Liver (tissue), 9 donors: ENCODE results near the gene COPA. TPM values are rescaled to one million over a fixed set of nuclear protein-coding genes. Genes with fewer than 3 reads are reported as not detected.

Source experiments
- DNase-seq: peaks from one replicate; pipeline ENCODE4 v3.0.0-alpha.2; 2017; ENCODE audit warnings: low spot score
- H3K27ac ChIP-seq, 2 donors: one replicate each; pipeline ENCODE4 v1.7.0; 2013; ENCODE audit warnings: inconsistent platforms in 2 of 2, low read length in 2 of 2, control low read depth in 1 of 2, low read depth in 1 of 2, mild to moderate bottlenecking in 1 of 2
- H3K27me3 ChIP-seq, 4 donors: one replicate each; pipeline versions ENCODE4 v1.6.1 to v1.7.0; 2013; ENCODE audit warnings: low read length in 3 of 4, inconsistent platforms in 1 of 4, mild to moderate bottlenecking in 1 of 4, moderate library complexity in 1 of 4; ENCODE audit not compliant: control insufficient read depth in 4 of 4, insufficient read depth in 4 of 4
- H3K36me3 ChIP-seq, 4 donors: one replicate each; pipeline versions ENCODE4 v1.6.1 to v1.7.0; 2013; ENCODE audit warnings: low read length in 3 of 4, mild to moderate bottlenecking in 3 of 4, low read depth in 1 of 4, moderate library complexity in 1 of 4; ENCODE audit not compliant: control insufficient read depth in 4 of 4, insufficient read depth in 3 of 4
- H3K4me1 ChIP-seq, 4 donors: one replicate each; pipeline versions ENCODE4 v1.6.1 to v1.7.0; 2013; ENCODE audit warnings: low read length in 3 of 4, mild to moderate bottlenecking in 3 of 4, moderate library complexity in 1 of 4; ENCODE audit not compliant: control insufficient read depth in 4 of 4, insufficient read depth in 4 of 4
- H3K4me3 ChIP-seq, 3 donors: one replicate each; pipeline versions ENCODE4 v1.6.1 to v1.7.0; 2013; ENCODE audit warnings: low read length in 3 of 3, control low read depth in 1 of 3, low read depth in 1 of 3, mild to moderate bottlenecking in 1 of 3
- H3K9ac ChIP-seq, 2 donors: one replicate each; pipeline ENCODE4 v1.7.0; 2013; ENCODE audit warnings: low read length in 2 of 2, mild to moderate bottlenecking in 2 of 2, moderate library complexity in 2 of 2, control low read depth in 1 of 2, low read depth in 1 of 2
- H3K9me3 ChIP-seq, 4 donors: one replicate each; pipeline versions ENCODE4 v1.6.1 to v1.7.0; 2013; ENCODE audit warnings: low read length in 3 of 4; ENCODE audit not compliant: control insufficient read depth in 4 of 4
- EGR1 ChIP-seq, 2 donors: IDR thresholded peaks; 2 replicates each; pipeline ENCODE4 v1.6.1; 2016 to 2018; ENCODE audit warnings: antibody characterized with exemption in 2 of 2, low read depth in 2 of 2
- FOXA1 ChIP-seq: IDR thresholded peaks from 2 replicates; pipeline ENCODE4 v1.6.1; 2016; ENCODE audit warnings: antibody characterized with exemption
- NR2F2 ChIP-seq: IDR thresholded peaks from 2 replicates; pipeline ENCODE4 v1.6.1; 2016; ENCODE audit warnings: antibody characterized with exemption
- RAD21 ChIP-seq, 2 donors: IDR thresholded peaks; 2 replicates each; pipeline ENCODE4 v1.6.1; 2016; ENCODE audit warnings: antibody characterized with exemption in 2 of 2, mild to moderate bottlenecking in 2 of 2
- RXRA ChIP-seq, 2 donors: IDR thresholded peaks; 2 replicates each; pipeline ENCODE4 v1.6.1; 2017 to 2018; ENCODE audit warnings: antibody characterized with exemption in 2 of 2, mild to moderate bottlenecking in 1 of 2
- SP1 ChIP-seq: IDR thresholded peaks from 2 replicates; pipeline ENCODE4 v1.6.1; 2018; ENCODE audit warnings: antibody characterized with exemption, mild to moderate bottlenecking
- TAF1 ChIP-seq: conservative IDR thresholded peaks from 2 replicates; pipeline ENCODE4 v1.6.1; 2016; ENCODE audit warnings: antibody characterized with exemption, mild to moderate bottlenecking
- YY1 ChIP-seq: IDR thresholded peaks from 2 replicates; pipeline ENCODE4 v1.6.1; 2016; ENCODE audit warnings: antibody characterized with exemption, mild to moderate bottlenecking
- WGBS: extraction: QIAGEN DNeasy Blood & Tissue Kit; methylation state at CpG from one replicate; pipeline ENCODE4 v1.1.7; 2013; 5-methylcytosine and 5-hydroxymethylcytosine counted together
- polyA plus RNA-seq, 2 donors: library from polyadenylated mRNA; stranded (reverse) in 1 of 2; unstranded in 1 of 2; fragments of 200-250 nt in 1 of 2; fragments of >200 nt in 1 of 2; fragmentation: Nextera tagmentation in 1 of 2; extraction: Ambion mirVana in 1 of 2; gene quantifications; one replicate each; pipeline versions ENCODE4 v1.2.1 to v1.2.3, GENCODE V29; 2013 to 2015
- total RNA-seq, 2 donors: library from RNA; depleted of rRNA; stranded (reverse); fragments of >200 nt; gene quantifications; one replicate each; pipeline ENCODE4 v1.2.3, GENCODE V29; 2014
- TF ChIP-seq, protein P1 (sequence below): IDR thresholded peaks from 2 replicates; pipeline ENCODE4 v1.6.1; 2016; ENCODE audit warnings: antibody characterized with exemption
- TF ChIP-seq, protein P2 (sequence below): IDR thresholded peaks from 2 replicates; pipeline ENCODE4 v1.6.1; 2016; ENCODE audit warnings: antibody characterized with exemption
- TF ChIP-seq, protein P3 (sequence below): fragments of 150-350 bp; IDR thresholded peaks from 2 replicates; pipeline ENCODE4 v1.5.1; 2017; ENCODE audit warnings: improper control_type of control experiment, low read depth, low read length; ENCODE audit not compliant: missing input control
- TF ChIP-seq, protein P4 (sequence below): IDR thresholded peaks from 2 replicates; pipeline ENCODE4 v1.6.1; 2016; ENCODE audit warnings: antibody characterized with exemption
- donor health status: healthy.
- donor health status: healthy.
- donor health status: healthy.
- donor health status: healthy.
- donor health status: healthy.

Gene COPA
- total and polyA plus RNA-seq, 4 donors: 46.8 to 145 (median 75.9) TPM

DNA sequence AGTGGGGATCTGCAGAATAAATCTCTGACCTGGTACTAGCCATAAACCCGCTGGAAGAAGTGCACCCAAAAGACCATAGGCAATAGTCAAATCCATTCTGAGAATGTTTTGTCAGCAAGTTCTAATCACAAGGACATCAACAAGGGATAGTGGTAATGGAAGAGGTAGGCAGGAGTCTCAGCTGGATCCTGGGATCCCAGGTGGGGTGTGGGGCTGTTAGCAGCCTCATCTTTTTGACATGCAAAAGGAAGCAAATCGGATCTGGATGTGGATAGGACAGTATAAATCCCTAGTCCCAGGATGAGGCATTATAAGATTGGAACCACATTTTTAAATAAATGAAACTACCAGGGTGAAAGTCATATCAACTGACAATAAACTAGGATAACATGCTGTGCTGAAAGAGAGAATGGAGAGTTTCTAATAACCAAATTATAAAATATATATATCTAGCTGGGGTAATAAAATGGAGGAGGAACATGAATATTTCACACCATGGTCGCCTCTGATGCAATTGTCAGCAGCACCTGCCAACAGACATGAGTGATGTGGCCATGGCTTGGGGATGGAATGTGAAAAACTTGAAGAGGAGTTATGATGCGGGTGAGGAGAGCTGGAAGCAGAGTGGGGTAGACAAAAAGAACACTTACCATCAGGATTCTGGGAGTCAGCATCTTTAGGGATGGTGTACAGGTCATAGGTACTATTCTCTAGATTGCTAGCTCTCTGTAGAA, 34.4 kb downstream of the COPA start:
- Histone ChIP-seq H3K4me1 (no peaks in the 10 kb centered on the region), H3K27me3 (no peaks in the 10 kb centered on the region), H3K27ac (no peak overlapping the region), H3K4me3 (no peak overlapping the region), H3K9ac (no peak overlapping the region), H3K9me3 (no peaks in the 10 kb centered on the region), H3K36me3 (peaks cover 18 to 90% (median 85%) of the 10 kb centered on the region in 4 donors)
- WGBS: 91% methylated on average over 4 of the region's 4 CpGs
- no peak for DNase-seq
- TF ChIP-seq NR2F2 (no peak), TAF1 (no peak)
- TF ChIP-seq, protein P1, sequence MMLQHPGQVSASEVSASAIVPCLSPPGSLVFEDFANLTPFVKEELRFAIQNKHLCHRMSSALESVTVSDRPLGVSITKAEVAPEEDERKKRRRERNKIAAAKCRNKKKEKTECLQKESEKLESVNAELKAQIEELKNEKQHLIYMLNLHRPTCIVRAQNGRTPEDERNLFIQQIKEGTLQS: no peak

DNA sequence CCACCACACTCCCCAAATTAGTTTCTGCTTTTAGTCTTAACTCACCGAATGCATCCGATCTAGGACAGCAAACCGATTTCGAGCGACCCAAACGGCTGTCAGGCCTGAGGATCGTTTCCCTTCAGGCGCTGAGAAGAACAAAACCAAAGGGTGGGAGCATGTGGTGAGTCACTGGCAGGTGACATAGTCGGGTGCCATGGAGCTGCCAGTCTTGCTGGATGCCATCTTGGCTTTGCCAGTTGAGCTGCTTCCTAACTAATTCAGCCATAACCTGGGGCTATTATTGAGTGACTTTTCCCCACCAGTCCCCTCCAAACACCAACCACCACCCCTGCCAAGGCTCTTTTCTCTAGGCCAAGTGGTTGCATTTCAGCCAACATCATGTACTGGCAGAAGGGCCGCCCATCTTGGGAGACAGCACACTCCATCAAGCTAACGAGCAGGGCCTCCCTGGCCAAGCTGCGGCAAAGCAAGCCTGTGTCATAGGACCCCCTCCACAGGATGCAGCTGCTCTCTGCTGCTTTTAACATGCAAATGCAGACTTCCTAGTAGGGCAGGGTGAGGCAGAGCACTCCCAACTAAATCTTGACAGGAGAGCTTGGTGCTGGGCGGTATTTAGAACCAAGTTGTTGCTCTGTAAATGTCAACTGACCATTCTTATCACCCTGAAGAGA, 35.8 kb downstream of the COPA start:
- DNase-seq: no peak
- TF ChIP-seq SP1 (no peak), FOXA1 (no peak)
- Histone ChIP-seq H3K9ac (no peak overlapping the region), H3K27me3 (no peaks in the 10 kb centered on the region), H3K4me1 (no peaks in the 10 kb centered on the region), H3K9me3 (no peaks in the 10 kb centered on the region), H3K36me3 (peaks cover 18 to 88% (median 80%) of the 10 kb centered on the region in 4 donors), H3K27ac (no peak overlapping the region), H3K4me3 (no peak overlapping the region)
- WGBS: 94% methylated on average over 13 of the region's 13 CpGs

DNA sequence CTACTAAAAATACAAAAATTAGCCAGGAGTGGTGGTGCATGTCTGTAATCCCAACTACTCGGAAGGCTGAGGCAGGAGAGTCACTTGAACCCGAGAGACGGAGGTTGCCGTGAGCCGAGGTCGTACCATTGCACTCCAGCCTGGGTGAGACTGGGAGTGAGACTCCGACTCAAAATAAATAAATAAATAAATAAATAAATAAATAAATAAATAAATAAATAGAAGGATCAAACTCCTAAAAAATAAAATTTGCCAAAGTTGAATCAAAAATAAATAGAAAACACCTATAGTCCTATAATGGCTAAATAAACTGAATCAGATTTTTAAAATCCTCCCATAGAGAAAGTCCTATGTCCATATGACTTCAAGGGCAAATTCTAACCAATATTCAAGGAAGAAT, 42.9 kb downstream of the COPA start:
- no peak overlapping the region for H3K4me3 ChIP-seq
- H3K27ac ChIP-seq: no peak overlapping the region
- DNase-seq: no peak
- 89% methylated on average over 7 of the region's 7 CpGs for WGBS
- H3K9ac ChIP-seq: no peak overlapping the region
- H3K4me1 ChIP-seq: no peaks in the 10 kb centered on the region
- TF ChIP-seq RXRA (IDR thresholded peaks at IDR 0.05) (no peak), FOXA1 (no peak), YY1 (no peak), EGR1 (IDR thresholded peaks at IDR 0.05; ENCODE audit: low read depth in 2 of 2) (no peak), RAD21 (IDR thresholded peaks at IDR 0.05) (no peak), TAF1 (no peak)
- TF ChIP-seq, protein P2, sequence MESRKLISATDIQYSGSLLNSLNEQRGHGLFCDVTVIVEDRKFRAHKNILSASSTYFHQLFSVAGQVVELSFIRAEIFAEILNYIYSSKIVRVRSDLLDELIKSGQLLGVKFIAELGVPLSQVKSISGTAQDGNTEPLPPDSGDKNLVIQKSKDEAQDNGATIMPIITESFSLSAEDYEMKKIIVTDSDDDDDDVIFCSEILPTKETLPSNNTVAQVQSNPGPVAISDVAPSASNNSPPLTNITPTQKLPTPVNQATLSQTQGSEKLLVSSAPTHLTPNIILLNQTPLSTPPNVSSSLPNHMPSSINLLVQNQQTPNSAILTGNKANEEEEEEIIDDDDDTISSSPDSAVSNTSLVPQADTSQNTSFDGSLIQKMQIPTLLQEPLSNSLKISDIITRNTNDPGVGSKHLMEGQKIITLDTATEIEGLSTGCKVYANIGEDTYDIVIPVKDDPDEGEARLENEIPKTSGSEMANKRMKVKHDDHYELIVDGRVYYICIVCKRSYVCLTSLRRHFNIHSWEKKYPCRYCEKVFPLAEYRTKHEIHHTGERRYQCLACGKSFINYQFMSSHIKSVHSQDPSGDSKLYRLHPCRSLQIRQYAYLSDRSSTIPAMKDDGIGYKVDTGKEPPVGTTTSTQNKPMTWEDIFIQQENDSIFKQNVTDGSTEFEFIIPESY: no peak
- TF ChIP-seq, protein P3, sequence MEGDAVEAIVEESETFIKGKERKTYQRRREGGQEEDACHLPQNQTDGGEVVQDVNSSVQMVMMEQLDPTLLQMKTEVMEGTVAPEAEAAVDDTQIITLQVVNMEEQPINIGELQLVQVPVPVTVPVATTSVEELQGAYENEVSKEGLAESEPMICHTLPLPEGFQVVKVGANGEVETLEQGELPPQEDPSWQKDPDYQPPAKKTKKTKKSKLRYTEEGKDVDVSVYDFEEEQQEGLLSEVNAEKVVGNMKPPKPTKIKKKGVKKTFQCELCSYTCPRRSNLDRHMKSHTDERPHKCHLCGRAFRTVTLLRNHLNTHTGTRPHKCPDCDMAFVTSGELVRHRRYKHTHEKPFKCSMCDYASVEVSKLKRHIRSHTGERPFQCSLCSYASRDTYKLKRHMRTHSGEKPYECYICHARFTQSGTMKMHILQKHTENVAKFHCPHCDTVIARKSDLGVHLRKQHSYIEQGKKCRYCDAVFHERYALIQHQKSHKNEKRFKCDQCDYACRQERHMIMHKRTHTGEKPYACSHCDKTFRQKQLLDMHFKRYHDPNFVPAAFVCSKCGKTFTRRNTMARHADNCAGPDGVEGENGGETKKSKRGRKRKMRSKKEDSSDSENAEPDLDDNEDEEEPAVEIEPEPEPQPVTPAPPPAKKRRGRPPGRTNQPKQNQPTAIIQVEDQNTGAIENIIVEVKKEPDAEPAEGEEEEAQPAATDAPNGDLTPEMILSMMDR: no peak
- TF ChIP-seq, protein P4, sequence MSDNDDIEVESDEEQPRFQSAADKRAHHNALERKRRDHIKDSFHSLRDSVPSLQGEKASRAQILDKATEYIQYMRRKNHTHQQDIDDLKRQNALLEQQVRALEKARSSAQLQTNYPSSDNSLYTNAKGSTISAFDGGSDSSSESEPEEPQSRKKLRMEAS: no peak
- H3K9me3 ChIP-seq: no peaks in the 10 kb centered on the region
- no peaks in the 10 kb centered on the region for H3K27me3 ChIP-seq
- H3K36me3 ChIP-seq: peaks cover 6 to 76% (median 60%) of the 10 kb centered on the region in 4 donors
